Activated T-cell treated with anti-CD3 and anti-CD28 coated beads for 1 hour (primary cell): ENCODE results near the gene FDX2.
"Not testable (repeated sequence)": the region's sequence is repeated elsewhere in the genome, so short reads cannot be mapped to it uniquely, and the experiment has no call there.

ENCODE experiments used
- DNase-seq: peaks from one replicate; pipeline ENCODE4 v3.0.0-alpha.2; 2020; ENCODE audit warnings: low read depth

Gene FDX2

DNA sequence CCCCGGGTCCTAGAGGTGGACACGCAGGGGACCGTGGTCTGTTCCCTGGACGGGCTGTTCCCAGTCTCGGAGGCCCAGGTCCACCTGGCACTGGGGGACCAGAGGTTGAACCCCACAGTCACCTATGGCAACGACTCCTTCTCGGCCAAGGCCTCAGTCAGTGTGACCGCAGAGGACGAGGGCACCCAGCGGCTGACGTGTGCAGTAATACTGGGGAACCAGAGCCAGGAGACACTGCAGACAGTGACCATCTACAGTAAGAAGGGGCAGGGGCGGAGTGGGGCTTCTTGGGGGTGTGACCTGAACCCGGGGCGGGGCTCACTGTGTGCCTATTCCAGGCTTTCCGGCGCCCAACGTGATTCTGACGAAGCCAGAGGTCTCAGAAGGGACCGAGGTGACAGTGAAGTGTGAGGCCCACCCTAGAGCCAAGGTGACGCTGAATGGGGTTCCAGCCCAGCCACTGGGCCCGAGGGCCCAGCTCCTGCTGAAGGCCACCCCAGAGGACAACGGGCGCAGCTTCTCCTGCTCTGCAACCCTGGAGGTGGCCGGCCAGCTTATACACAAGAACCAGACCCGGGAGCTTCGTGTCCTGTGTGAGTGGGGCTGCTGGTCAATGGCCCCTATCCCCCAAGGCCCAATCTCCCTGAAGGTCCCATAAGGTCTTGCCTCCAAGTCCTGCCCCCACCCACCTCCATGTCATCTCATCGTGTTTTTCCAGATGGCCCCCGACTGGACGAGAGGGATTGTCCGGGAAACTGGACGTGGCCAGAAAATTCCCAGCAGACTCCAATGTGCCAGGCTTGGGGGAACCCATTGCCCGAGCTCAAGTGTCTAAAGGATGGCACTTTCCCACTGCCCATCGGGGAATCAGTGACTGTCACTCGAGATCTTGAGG, 31.5 kb downstream of the FDX2 start:
- no peak for DNase-seq

- no peak for DNase-seq
Measured at GRCh38 chr19:10283301-10284064, 32.3 kb downstream of the FDX2 start.

GRCh38 chr19:10282043-10282442, 33.8 kb downstream of the FDX2 start:
- DNase-seq: not testable (repeated sequence)

GRCh38 chr19:10279737-10280442, 35.9 kb downstream of the FDX2 start:
- no peak for DNase-seq

- no peak for DNase-seq
Measured at GRCh38 chr19:10278935-10279334, 36.9 kb downstream of the FDX2 start.

DNA sequence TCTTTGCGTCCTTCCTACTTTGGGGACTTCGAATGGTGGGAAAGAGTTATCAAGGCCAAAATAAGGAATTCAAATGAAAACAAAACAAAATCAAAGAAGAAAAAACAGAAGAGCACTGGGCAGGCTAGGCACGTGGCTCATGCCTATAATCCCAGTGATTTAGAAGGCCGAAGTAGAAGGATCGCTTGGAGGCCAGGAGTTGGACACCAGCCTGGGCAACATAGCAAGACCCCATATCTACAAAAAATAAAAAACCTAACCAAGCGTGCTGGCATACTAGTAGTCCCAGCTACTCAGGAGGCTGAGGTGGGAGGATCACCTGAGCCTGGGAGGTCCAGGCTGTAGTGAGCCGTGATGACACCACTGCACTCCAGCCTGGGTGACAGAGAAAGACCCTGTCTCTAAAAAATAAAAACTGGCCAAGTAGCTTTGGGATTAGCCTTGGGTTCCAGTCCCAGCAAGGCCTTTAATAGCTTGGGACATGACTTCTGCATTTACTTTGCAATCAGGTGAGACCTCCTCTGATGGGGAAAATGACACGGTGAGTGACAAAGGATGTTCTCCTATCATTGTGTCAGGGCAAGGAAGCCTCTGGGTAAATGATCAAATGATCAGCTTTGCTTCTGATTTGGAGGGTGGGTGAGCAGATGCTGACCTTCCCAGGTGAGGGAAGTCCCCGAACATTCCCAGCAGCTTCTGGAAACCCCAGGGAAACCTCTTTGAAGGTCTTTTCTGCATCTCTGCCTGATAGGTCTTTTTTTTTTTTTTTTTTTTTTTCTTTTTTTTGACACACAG, 37.8 kb downstream of the FDX2 start:
- no peak for DNase-seq

- DNase-seq: no peak
Measured at GRCh38 chr19:10274589-10274988, 41.2 kb downstream of the FDX2 start.

DNA sequence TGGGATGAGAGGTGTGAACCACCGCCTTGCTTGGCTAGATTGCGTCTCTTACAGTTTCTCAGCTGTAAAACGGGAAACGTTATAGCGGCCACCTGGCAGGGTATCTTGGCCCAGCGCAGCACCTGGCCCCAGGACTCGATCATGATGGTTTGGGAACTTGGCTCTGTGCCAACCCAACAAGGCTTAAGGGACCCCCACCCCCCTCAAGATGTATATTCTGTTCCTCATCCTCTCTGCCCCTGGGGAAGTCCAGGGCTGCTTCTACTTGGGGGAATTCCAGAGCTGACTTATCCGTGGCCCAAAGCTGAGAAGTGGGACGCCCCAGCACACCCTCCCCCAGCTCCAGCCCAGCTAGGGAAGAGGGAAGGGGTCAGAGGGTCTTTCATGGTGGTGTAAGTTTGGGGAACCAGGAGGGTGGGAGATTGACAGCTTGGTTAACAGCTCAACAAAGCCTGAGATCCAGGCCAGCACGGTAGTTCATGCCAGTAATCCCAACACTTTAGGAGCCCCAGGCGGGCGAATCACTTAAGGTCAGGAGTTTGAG, 44.2 kb downstream of the FDX2 start:
- DNase-seq: no peak

DNA sequence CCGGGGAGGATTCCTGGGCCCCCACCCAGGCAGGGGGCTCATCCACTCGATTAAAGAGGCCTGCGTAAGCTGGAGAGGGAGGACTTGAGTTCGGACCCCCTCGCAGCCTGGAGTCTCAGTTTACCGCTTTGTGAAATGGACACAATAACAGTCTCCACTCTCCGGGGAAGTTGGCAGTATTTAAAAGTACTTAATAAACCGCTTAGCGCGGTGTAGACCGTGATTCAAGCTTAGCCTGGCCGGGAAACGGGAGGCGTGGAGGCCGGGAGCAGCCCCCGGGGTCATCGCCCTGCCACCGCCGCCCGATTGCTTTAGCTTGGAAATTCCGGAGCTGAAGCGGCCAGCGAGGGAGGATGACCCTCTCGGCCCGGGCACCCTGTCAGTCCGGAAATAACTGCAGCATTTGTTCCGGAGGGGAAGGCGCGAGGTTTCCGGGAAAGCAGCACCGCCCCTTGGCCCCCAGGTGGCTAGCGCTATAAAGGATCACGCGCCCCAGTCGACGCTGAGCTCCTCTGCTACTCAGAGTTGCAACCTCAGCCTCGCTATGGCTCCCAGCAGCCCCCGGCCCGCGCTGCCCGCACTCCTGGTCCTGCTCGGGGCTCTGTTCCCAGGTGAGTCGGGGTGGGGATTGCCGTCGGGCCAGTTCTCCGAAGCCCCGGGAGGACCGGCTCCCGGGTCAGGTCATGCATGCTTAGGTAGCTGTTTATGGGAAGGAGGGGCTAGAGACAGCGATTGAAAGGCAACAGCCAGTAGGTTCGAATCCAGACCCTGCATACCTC, 45.0 kb downstream of the FDX2 start, which contains the start of gene ICAM1:
ICAM1 (plus strand) TSS at position 505 of the 779 bp plus-strand sequence; CDS start at position 545, 40 bp downstream.
- peak; percentile 57 for DNase-seq

DNA sequence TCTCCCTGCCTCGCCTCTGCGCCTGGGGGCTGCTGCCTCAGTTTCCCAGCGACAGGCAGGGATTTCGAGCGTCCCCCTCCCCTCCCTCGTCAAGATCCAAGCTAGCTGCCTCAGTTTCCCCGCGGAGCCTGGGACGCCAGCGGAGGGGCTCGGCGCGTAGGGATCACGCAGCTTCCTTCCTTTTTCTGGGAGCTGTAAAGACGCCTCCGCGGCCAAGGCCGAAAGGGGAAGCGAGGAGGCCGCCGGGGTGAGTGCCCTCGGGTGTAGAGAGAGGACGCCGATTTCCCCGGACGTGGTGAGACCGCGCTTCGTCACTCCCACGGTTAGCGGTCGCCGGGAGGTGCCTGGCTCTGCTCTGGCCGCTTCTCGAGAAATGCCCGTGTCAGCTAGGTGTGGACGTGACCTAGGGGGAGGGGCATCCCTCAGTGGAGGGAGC, 45.6 kb downstream of the FDX2 start:
- DNase-seq: peak; percentile 48

- peak; percentile 87 for DNase-seq
Measured at GRCh38 chr19:10269333-10270179, 46.3 kb downstream of the FDX2 start.

GRCh38 chr19:10268071-10268470, 47.7 kb downstream of the FDX2 start:
- DNase-seq: no peak

GRCh38 chr19:10266706-10267105, 49.1 kb downstream of the FDX2 start:
- no peak for DNase-seq

- no peak for DNase-seq
Measured at GRCh38 chr19:10262771-10263170, 53.0 kb downstream of the FDX2 start.

DNA sequence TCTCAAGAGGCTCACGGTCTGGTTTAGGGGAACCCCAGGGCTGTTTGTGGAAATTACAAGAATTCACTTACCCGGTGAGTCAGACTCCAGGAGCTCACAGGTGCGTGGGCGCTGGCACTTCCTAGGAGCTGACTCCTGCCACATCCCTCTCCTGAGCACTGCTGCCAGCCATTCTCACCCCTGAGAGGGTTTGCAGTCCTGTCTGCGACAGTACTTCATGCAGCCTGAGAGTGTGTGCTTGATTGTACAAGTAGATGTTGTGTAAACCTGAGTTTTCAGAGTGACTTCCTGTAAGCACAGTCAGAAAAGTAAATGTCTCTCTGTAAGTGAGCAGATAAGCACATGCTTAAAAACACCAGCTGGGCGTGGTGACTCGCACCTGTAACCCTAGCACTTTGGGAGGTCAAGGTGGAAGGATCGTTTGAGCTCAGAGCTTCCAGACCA, 55.7 kb downstream of the FDX2 start:
- DNase-seq: no peak
